HG02870 (cell line): ENCODE data around the gene SQSTM1.
"Not testable (repeated sequence)": the region's sequence is repeated elsewhere in the genome, so short reads cannot be mapped to it uniquely, and the experiment has no call there.

ENCODE experiments used
- ATAC-seq: cut with Tn5 transposase; IDR thresholded peaks from one replicate; pipeline ENCODE4 v1.9.1; 2021; ENCODE audit warnings: mild to moderate bottlenecking, moderate library complexity; ENCODE audit not compliant: unreplicated experiment

SQSTM1 gene

DNA sequence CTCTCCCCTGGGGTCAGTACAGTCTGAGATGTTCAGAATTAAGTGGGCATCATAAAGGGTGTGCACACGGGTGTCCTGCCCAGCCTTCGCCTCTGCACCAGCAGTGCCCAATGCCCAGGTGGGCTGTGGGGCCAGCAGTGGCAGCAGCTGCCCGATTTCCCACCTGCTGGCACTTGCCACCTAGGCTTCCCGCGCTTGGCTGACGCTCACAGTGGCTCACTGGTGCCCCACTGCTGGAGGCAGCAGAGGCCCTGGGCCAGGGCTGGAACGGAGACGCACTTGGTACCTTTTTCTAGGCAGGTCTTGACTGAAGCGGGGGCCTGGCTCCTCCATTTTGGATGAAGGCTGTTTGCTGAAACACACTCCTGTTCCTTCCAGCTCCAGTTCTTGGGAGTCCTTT is 20.9 kb downstream of the SQSTM1 start:
- no peak for ATAC-seq

DNA sequence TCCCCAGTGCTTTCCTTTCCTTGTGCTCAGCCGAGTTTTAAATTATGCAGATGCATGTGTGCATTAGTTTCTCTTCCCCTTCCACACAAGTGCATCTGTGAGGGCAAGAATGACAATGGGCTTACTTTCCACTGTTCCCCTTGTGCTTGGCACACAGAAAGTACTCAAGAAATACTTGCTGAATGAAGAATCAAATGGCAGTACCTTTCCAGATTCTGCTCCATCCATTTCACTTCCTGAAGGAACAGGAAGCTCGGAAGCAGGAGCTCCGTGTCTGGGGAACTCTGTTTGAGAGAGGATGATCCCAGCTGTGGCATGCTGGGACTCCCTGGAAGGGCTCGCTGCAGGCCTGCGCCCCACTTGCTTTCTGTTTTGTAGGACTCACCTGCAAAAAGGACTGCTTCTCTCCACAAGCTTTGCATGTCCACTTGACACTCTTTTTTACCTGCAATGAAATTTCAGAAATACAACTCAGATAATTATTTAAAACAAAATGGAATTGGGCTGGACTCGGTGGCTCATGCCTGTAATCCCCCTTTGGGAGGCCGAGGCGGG is 32.4 kb downstream of the SQSTM1 start:
- peak; percentile 77 for ATAC-seq

DNA sequence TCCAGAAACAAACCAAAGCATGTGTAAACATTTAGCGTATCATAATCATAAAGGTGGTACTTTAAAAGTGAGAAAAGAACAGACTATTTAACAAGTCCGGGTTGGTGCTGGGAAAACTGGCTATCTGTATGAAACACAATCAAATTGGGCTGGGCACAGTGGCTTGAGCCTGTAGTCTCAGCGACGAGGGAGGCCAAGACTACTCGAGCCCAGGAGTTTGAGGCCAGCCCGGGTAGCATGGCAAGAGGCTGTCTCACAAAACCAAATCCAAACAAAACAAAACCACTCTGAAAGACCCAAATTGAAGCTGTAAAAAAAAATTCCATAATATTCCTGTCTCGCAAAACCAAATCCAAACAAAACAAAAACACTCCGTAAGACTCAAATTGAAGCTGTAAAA is 33.7 kb downstream of the SQSTM1 start:
- no peak for ATAC-seq

DNA sequence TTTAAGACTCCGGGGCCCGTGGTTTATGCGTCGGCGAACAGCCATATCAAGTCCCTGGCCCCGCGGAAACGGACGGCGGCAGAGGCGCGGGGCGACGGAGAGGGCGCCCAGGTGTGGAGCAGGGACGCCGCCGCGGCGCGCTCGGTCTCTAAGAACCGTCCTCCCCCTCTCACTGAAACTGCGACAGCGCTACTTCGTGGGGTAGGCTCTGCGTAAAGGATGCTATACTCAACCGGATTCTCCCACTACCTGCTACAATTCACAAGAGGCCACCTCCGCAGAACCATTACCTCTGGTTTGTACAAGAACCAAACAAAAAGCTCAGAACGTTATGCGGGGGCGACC is 37.5 kb downstream of the SQSTM1 start:
- peak; percentile 36 for ATAC-seq

DNA sequence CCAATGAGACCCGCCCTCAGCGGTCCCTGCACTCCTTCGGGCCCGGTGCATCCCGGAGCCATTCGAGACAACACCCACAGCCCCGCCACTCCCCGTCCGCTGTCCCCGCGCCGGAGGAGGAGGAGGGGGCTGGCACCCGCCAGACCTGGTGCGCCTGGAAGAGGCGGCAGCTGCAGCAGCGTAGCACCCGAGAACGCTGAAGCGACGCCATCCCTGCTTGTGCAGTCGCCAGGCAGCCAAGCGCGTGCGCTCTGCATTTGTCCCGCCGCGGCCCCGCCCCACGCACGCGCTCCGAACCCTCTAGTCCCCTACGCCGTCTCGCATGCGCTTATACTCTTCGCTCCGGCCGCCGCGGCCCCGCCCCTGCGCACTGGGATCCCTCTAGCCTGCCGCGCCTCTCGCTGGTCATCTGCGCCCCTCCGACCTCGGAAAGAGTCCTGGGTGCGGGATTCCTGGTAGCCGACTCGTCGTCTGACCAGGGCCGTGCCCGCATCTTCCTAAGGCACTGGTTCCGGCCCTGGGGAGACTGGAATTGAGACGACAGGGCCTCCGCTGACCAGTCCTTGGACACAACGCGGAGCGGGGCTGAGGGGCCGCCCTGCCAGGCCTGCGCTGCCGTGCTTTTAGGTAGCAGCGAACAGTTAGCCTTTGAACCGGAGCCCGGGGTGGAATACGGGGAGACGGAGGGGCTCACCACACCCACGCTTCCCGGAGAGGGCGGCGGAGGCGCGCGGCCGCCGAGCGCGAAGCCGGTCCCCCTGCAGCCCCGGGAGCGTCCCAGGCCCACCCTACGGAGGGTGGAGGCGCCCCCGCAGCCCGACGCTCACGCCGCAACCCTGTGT is 38.1 kb downstream of the SQSTM1 start, which contains the start of gene MRNIP:
Gene MRNIP (minus strand): TSS at position 232 of the 842 bp plus-strand sequence. CDS start 21 bp downstream, at position 211.
- ATAC-seq: peak; percentile 96

DNA sequence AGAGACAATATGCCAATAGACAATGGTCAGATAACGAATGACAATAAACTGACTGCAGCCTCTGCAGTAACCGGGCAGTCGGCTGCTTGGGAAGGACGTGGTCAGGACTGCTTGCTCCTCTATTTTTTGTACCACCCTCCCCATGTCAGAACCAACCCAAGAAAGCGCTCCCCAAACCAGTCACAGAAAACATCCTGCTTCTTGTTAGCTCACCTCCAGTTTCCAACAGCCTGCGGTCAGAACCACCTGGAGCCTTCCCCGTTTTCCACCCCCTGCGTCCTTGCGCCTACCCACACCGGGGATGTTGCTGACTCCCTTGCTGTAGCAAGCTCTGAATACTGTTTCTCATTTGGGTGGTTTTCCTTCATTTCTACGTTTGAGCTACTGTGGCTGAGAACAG is 39.6 kb downstream of the SQSTM1 start:
- no peak for ATAC-seq

DNA sequence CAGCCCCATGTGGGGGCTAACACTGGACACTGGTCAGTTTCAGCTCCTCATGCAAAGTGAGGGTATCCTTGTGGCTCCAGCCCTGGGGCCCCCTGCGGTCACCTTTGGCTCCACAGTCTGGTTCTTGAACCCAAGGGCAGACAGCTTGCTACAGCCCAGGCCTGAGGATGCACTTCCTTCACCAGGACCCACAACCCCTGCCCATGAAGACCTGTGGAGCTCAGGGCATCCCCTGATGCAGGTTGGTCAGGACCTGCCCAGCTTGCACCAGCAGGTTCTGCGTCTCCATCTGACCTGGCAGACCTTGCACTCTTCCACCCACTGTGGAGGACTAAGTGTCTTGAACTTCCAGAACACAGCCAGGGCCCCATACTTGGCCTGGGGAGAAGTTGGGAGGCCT is 41.6 kb downstream of the SQSTM1 start:
- ATAC-seq: no peak

DNA sequence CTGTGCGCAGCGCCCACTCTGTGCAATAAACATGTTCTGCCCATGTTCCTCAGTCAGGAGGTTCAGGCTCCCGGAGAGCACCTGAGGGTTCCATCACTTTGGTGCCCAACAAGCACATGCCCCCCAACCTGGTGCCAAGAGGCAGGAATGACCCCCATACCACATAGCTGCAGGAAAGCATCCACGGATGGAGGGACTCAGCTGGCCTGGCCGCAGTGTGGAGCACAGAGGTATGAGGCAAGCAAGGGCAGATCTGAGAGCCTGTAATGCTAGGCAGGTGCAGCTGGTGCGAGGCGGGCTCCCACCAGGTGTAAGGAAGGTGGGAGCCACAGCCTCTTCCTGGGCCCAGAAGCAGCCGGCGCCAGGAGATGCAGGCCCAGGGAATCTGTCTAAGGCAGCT is 42.2 kb downstream of the SQSTM1 start:
- no peak for ATAC-seq

DNA sequence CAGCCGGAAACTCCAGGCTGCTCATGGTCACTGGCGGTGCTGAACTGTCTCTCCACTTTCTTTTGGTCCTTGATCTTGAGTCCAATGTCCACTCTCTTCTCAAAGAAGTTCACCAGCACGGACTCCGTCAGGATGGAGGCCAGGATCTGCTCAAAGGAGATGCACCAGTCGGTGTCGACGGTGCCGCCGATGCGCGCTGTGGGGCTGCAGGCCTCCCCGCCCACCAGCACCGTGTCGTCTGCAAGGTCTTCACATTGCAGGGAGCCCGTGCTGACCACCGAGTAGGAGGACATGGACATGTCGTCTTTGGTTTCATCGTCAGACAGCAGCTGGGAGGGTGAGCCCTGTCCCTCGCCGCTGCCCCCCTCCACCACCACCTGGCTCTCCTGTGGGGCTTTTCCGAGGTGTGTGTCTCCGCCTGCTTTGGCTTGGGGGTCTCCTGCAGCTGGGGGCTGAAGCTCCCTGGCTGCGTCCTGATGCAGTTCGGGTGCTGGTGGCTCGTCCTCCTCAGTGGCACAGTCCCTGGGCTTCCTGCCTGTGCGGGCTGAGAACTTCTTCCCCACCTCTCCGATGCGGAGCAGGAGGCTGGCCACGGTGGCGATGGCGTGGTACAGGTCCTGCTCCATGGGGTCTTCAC is 42.9 kb downstream of the SQSTM1 start:
- no peak for ATAC-seq

DNA sequence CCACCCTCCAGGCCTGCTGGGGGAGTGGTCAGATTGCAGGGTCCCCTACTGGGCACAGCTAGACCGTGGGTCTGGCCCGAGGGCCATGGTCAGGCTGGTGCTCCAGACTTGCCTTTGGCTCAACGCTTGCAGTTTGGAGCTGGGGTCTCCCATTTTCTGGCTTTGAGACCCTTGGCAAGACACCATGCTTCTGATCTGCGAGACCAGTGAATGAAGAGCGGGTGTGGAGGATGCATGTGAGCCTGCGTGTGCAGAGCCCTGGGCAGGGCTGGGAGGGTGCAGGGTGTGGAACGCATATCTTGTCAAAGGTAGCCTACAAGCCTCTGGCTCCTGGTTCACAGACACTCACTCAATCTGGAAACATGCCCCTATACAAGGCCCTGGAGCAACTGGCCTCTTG is 44.0 kb downstream of the SQSTM1 start:
- ATAC-seq: no peak

DNA sequence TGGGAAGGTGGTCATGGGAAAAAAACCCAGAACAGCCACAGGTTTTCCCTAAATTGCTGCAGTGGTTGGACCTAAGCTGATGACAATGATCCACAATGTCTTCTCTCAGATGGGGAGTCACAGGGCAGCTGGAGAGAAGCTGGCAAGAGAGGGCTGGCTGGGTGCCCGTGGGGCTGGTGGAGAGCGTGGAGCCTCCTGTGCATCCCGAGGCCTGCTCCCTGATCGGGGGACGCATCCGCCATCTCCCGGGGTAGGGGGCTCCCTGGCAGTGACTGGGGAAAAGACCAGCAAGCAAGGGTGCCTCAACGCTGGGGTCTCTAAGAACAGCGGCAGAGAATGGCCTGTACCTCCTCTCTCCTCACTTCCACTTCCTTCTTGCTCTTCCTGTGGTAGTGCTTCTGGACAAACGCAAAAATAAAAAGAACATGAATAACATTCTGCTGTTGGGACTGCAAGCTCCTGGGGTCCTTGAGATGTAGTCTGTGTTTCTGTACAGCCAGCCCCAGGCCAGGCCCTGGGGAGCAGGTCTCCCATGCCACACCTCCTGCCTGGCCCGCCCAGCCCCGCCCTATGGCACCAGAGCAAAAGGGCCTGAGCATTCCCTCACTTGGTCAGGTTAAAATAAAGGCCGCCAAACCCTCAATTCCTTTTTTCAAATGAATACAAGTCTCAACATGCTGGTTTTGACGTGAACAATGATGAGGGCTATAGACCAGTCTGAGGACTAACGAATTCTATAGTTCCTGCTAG is 45.0 kb downstream of the SQSTM1 start:
- ATAC-seq: no peak

DNA sequence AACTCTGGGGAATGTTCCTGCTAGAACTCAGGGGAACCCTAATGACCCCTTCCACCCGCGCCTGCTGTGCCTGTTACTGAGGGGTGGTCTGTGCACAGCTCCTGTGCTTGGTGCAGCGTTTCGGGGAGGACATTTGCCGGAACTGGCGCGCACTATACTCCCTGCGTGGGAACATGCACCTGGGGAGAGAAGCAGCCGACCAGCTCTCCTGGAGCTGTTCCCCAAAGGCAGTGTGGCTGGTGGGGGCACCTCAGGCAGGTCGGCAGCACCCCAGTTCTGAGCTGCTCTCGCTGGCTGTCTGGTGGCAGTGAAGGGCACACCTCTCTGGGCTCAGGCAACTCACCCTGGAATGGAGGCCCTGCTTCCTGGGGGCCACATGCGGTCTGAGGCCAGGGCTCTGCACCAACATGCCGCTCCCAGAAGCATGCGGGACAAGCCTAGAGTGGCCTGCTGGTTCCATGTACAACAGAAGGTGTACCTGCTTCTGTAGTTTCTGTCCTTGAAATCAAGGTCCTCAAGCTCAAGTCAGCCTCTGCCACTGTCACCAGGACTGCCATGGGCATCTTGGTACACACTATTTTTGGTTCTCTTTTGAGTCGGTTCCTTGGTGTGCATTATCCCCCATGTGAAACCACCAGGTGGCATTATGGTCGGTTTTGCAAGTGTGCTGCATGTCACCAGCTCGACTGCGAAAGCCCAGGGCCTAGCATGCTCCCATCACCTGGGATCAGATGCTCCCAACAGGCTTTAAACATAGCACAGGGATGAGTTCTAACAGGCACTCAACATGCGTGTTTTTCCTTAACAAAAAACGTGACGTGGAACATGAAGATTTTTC is 45.8 kb downstream of the SQSTM1 start:
- no peak for ATAC-seq

DNA sequence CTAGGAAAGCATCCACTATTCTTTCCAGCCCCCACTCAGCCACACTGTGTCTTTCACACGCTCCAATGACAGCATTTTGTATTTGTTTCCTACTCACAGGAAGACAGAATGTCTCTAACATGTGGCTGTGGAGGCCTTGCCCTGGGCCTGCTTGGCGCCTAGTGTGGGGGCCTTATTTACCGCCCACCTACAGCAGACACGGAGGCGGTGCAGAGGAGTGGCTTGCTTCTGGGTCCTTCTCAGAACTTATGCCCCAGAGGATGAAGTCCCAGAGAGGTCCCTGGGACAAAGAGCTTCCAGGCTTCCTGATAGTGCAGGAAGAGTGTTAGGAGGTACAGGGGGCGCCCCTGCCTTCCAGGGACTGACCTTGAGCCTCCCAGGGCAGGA is 46.4 kb downstream of the SQSTM1 start:
- no peak for ATAC-seq

DNA sequence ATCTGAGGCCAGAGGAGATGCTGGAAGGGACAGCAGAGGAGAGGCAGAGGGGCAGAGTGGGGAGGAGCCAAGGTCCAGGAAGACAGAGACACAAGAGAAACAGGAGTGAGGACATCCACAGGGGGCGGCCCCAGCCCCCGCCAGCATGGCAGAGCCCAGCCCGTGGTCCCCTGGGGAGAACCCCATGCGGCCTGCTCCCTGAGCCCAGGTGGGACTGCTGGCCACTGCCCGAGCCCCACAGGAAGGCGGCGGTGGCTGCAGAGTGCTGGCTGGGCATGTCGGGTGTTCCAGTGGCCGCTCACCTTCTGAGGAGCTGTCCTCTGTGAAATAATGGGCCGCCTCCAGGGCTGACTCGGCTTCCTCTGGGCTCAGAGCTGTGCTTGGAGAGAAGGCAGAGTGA is 46.8 kb downstream of the SQSTM1 start:
- ATAC-seq: no peak

DNA sequence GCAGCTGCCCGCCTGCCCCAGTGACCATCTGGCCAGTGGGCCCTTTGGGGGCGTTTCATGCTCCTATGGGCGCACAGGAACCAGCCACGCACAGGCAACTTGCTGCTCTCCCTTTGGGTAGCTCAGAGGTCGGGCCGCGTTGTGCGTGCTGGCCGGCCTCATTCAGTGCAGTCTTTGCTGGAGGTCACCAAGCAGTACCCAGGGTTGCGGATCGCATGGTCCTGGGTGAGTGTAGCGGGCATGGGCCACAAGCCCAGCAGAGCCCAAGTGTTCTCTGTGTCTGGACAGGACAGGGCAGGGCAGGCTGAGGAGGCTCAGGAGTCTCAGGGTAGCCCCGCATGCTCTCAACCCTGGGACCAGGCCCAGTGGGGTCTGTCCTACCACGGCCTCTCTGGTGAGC is 47.8 kb downstream of the SQSTM1 start:
- ATAC-seq: no peak

DNA sequence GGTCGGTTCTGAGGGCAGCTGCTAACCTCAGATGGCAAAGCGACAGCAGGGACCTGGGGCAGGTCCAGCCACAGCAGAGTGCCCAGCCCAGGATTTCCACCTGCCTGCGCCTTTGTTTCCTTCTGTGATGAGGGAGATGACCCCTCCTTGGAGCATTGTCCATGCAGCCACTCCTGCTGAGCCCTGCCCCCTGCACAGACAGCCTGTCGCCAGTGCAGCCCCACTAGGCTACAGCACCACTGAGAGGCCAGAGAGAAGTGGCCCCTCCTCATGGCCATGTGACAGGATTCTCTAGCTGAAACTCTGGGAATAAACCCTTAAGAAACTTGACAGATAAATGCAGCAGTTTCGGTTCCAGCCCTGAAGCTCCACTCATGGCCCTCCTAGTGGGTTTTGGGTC is 48.4 kb downstream of the SQSTM1 start:
- ATAC-seq: no peak

DNA sequence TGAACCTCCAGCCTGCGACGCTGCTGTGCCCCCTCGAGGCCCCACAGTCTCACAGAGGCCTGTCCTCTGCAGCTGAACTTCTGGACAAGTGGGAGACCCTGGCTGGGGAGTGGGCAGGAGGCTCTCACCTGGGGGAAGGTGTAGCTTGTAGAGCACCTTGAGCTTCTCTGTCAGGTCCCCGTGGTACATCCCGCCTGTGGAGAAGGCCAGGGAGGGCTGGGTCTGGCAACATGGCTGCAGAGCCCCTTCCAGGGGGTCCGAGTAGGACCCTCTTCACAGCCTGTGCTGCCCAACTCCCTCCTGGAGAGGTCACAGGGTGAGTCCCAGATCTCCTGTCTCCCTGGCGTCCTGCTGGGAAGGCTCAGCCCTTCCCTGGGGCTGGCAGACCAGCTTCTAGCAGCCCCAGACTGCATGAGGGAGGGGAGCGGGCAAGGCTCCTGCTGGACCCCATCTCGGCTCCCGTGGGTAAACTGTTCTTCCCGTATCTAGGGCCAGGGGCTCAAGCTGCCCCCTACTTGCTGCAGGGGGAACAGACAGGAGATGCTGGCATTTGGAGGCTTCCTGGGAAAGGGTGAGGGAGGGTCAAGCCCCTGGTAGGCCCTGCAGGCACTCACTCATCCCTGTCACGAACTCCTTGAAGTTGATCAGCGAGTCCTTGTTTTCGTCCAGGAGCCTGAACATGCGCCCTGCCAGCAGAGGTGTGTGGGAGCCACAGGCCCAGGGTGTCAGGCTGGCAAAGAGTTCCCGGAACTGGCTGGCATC is 49.1 kb downstream of the SQSTM1 start:
- ATAC-seq: no peak

DNA sequence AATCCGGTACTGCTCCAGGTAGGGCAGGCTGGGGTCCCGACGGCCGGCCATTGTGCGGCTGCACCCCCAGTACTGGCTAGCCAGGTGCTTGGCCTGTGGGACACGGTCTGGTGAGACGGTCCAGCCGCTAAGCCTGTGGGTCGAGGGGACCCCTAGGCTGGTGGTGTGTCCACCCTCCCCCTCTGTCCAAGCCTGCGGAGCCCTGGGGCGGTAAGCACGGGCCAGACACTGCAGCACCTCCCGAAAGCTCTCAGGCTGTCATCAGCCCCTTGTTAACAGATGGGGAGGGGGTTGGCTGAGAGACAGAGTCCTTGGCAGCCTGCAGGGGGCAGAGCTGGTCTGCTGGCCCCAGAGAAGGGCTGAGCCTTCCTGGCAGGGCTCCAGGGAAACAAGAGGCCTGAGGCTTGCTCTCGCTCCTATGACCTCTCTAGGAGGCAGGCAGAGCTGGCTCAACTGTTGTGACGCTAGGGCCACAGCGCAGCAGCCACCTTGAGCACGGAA is 49.7 kb downstream of the SQSTM1 start:
- no peak for ATAC-seq

DNA sequence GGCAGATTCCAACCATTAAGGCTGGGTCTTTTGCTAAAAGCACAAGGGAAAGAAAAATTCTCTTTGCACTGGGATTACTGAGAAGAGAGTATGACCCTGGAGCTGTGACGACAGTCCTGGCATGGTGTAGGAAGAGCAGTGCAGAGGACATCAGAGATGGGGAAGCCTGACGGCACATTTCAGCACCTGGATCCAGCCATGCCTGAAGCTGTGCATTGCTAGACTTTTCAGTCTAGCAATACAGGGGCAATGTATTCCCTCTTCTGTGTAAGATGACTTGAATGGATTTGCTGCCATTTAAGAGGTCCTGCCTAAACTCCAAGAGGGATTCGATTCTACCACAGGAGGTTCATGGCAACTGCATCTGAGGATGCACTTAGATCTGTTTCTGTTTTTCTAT is 50.2 kb downstream of the SQSTM1 start:
- ATAC-seq: no peak

DNA sequence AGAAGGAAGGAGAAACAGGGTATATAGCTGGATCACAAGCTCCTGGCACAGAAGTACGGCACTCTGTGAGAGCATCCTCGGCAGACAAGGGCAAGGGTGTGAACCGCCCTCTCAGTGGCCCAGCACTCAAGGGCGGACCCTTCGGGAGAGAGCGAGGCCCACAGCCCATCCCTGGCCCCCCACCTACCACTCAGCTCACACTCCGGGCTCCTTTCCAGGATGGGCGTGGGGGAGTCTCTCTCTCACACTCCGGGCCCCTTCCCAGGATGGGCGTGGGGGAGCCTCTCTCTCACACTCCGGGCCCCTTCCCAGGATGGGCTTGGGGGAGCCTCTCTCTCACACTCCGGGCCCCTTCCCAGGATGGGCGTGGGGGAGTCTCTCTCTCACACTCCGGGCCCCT is 50.8 kb downstream of the SQSTM1 start:
- not testable (repeated sequence) for ATAC-seq
